ENCODE results near the gene MEG3.

MEG3 gene

DNA sequence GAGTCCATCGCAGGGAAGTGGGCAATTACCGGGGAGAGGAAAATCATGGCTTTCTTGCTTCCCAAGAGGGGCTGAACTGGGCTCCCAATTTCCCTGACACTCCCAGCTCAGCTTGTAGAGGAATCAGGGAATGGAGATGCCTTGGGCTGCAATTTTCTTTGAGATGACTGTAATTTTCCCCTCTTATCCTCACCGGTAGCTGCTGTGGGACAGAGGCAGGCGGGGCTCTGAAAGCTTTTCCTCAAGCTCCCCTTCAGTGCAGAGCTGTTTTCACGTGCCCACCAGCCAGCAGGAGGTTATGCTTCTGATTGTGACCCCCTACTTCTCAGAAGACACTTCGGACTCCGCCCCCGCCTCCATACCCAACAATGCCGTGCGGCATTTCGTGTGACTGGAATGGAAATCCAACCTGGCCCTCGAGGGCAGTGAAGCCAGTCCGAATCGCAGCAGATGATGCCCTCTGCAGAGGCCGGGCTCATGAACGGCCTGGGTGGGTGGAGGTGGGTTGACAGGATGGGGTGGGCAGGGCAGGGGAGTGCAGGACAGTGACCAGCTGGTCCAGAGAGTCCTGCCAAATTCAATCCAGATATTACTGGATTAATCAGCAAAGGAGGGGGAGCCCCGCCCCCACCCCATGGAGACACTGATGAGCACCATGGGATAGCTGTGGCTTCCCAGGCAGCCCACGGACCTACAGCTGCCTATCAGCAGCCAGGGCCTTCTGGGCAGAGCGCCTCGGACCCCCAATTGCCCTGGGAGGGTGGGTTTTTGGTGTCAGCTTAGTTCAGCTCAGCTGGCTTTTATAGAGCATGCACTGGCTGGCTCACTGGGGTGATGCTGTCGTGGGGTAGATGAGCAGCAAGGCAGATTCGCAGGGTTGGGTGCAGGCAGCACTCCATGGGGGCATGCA, 40.0 kb downstream of the MEG3 start:
- DNase-seq = no peak

DNA sequence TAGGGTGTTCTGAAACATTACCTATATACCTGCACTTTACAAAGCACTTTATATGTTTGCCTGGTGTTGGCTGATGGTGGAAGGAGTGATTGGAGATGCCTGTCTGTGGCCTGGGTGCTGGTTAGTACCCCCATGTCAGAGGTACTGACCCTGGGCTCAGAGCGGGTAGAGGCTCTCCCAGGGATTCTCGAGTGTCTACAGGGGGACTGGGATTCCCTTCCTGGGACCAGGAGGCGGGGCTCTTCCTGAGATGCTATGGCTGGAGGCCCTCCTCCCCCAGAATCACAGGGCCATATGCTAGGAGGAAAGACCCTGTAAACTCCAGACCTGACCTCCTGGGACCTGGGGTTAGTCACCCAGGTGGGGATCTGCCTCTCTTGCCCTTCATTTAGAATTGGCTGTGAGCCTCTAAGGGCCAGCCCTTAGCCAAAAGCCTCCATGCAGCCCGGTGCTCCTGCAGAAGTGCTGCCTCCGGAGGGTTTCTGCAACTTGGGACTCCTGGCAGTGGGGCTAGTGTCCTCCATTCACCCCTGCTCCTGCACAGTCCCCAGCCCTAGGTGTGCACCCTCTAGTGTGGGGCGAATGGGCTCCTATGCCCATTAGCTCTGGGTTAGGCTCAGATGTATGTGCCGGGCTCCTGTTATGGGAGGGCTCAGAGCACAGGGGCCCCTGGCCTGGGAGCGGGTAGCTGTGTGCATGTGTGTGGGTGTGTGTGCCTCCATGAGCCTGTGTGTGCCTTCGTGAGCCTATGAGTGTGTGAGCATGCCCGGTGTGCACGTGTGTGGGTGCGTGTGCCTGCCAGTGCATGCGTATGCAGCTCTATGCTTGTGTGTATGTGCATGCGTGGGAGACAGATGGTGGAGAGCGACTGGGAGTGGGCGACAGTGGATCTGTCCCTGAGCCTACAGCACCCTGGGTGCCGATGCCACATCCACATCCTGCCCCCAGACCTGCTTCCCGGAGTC, 41.0 kb downstream of the MEG3 start:
- DNase-seq = no peak

DNA sequence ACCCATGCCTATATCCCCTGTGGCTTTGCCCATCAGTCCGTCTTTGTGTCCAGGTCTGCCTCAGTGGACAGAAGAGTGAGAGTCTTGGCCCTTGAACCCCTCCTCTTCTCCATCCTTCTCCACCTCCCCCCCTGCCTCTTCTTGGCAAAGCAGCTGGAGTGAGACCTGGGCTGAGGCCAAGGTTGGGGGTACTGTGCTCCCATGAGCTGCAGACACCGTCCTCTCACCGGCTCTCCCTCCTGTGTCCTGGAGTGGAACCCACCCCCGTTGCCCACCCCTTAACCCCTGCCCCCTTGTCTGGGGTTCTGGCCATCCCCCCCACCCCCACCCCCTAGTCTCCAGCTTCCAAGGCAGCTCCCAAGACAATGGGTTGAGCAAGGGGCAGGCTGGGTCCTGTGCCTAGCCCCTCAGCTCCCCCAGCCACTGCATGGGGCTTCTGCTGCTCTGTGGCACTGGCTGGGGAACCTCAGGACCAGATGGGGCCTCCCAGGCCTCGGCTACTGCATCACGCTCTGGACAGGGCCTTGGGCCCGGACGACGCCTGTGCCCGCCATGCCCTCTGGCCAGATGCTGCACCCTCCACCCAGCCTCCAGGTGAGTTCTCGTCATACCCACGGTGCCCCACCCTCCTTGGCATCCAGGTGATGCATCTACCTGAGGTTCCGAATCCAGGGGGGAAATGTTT, 41.9 kb downstream of the MEG3 start:
- no peak for DNase-seq

DNA sequence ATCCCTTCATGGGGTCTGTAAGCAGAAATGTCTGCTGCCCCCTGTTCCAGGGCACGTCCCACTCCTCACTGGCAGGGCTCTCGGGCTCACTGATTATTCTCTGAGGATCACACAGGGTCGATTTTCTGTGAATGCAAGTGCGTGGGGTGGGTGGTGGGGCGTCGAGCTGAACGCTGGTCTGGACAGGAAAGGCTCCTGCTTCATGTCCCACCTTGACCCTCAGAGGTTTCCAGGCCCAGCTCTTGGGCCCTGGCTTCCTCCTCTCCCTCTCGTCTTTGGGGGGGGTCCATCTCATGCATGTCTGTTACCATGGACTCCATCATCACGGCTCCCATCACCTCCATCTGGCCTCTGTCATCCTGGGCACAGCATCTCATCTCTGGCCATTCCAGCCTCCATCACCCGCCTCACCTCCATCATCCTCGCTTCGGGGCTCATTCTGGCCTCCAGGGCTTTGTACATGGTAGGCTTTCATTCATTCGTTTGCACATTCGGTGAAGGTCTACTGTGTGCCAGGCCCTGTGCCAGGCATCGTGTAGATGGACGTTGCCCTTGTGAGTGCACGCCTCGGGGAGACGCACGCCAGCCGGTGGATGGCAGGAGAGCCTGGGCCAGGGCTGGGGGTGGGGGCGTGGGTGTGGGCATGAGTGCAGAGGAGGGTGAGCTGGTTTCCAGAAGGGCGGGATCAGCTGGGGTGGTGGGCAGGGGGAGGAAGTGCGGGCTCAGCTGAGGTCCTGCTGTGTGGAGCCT, 42.9 kb downstream of the MEG3 start:
- no peak for DNase-seq

DNA sequence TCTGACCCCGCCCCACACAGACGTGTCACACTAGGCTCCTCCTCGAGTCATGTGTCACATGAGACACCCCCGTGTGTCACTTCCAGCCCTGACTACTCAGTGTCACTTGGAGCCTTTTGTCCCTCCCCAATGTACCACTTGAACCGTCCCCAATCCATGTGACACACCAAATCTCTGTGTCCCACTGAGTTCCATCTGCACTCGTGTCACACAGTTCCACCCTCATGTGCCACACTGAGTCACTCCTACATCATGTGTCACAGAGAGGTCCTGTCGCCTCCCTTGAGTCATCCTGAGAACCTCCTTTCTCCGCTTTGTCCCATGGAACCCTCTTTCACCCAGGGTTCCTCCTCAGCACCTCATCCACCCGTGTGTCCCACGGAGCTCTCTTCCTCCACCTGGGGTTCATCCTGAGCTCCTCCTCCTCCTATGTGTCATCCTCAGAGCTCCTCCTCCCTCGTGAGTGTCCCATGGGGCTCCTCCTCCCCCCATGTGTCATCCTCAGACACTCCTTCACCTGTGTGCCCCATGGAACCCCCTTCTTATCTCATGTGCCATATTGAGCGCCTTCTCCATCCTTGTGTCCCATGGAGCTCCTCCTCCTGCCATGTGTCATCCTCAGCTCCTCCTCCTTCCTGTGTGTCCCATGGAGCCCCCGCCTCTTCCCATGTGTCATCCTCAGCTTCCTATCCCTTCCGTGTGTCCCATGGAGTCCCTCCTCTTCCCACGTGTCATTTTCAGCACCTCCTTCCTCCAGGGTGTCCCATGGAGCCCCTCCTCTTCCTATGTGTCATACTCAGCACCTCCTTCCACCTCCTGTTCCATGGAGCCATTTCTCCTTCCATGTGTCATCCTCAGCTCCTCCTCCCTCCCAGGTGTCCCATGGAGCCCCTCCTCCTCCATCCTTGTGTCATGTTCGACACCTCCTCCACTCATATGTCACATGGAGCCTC, 45.6 kb downstream of the MEG3 start:
- DNase-seq = peak; percentile 90

DNA sequence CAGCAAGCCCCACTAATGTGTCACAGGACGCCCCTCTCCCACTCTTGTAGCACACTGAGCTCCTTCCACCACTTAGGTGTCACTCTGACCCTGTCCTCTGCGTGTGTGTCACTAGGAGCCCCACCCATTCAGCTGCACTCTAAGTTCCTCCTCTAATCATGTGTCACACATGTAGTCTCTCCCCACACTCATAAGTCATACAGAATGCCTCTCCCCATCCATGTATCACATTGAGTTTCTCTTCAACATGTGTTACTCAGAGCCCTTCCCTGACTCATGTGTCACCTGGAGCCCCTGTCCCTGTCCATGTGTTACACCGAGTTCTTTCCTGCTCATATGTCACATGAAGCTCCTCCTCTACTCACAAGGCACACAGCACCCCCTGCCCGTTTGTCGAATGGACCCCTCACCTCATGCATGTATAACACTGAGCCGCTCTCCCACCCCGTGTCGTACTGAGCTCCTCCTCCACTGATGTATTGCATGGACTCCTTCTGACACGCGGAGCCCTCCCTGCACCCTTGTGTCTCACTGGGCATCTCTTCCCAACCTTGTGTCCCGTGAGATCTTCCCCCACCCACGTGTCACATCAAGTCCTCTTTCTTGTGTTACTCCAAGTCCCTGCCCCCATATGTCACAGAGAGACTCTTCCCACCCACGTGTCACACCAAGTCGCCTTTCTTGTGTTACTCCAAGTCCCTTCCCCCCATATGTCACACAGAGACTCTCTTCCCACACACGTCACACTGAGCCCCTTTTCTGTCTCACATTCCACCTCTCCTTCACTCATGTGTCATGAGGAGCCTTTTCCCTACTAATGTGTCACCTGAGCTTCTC, 46.6 kb downstream of the MEG3 start:
- peak; percentile 46 for DNase-seq

DNA sequence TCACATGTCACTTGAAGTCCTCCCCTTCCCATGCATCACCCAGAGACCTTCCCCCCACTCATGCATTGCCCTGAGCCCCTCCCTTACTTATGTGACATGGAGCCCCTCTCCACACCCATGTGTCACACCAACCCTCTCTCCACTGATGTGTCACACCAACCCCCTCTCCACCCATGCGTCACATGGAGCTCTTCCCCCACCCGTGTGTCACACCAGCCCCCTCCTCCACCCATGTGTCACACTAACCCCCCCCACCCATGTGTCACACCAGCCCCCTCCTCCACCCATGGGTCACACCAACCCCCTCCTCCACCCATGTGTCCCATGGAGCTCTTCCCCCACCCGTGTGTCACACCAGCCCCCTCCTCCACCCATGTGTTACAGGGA, 47.2 kb downstream of the MEG3 start:
- DNase-seq = no peak

DNA sequence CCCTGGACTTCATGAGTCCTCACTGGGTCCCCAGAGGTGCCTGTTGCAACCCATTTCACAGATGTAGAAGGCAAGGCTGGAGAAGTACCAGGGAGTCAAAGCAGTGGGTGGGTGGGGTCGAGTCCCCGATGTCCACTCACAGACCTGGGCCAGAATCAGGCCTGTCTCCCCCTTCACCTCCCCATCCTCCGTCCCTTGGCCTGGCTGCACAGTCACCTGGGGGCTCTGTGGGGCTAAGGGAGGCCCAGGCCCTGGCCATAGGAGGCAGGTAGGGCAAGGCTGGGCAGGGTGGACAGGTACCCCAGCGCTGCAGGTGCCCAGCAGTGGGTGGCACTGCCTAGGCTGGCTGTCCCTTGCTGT, 48.1 kb downstream of the MEG3 start:
- no peak for DNase-seq

DNA sequence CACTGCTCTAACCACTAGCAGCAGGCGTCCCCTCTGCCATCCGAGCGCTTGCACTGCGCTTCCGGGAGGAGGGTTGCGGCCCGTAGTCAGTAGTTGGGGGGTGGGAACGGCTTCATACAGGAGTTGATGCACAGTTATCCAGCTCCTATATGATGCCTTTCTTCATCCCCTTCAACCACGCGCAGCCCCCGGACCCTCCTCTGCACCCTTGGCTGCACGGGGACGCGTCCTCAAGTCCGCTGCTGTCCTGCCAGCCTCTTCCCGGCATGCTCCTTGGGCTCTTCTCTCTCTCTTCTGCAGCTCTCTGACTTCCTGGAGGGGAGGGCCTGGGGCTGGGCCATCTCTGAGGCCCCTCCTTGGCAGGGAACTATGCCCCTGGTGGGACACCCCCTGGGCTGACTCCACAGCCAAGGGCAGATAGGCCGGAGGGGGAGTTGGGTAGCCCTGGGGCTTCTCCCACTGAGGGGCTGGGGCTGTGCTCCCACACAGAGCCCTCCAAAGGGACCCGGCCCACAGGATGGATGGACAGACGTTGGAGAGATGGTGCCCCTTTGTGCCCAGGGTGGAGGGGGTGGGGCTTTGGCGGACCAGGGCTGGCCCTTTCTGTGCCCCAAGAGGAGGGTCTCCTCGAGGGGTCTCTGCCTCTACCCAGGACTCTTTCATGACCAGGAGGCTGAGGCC, 48.6 kb downstream of the MEG3 start:
- no peak for DNase-seq

DNA sequence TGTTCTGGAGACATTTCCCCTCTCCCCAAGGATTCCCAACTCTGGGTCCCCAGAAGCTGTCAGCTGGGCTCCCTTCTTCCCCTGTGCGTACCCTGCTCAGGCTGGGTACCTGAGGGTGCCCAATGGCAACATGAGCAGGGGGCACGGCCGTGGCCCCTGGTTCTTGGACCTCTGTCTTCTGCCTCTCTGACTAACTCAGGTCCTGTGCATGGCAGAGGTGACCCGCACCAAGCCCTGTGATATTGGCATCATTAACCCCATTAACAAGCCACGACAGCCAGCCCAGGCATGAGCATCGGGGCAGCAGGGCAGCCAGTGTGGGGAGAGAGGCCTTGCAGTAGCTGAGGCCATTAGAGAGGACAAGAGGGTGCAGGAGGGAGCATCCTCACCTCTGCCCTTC, 49.2 kb downstream of the MEG3 start:
- no peak for DNase-seq

DNA sequence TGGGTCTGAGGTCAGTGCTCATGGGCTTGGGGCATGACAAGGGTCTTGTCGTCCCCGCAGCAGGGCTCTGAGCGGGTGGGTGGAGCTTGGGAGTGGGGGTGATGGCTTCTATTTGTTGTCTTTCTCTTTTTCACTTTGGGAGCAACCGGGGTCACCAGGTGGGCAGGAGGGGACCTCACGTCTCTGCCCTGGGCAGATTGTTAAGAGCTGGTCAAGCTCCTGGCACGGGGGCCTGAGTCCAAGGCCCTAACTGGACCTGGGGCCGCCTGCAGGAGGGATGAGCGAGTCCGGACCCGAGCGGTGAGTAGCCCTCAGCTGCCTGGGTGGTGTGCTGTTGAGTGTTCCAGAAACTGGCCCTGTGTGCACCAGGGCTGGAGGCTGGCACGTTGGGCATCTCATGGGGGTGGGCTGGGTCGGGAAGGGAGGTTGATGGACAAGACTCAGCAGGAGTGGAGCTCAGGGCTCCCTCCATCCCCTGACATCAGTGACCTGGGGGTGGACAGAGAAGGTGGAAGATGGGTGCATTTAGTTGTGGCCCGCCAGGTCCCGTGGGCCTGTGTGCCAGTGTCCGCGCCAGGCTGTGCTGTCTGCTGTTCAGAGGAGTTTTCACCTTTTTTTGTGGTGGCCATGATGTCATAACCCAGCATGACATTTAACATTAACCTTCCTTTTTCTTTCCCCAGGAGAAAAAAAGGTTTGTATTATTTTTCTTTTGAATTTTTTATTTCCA, 50.1 kb downstream of the MEG3 start:
- DNase-seq = no peak

DNA sequence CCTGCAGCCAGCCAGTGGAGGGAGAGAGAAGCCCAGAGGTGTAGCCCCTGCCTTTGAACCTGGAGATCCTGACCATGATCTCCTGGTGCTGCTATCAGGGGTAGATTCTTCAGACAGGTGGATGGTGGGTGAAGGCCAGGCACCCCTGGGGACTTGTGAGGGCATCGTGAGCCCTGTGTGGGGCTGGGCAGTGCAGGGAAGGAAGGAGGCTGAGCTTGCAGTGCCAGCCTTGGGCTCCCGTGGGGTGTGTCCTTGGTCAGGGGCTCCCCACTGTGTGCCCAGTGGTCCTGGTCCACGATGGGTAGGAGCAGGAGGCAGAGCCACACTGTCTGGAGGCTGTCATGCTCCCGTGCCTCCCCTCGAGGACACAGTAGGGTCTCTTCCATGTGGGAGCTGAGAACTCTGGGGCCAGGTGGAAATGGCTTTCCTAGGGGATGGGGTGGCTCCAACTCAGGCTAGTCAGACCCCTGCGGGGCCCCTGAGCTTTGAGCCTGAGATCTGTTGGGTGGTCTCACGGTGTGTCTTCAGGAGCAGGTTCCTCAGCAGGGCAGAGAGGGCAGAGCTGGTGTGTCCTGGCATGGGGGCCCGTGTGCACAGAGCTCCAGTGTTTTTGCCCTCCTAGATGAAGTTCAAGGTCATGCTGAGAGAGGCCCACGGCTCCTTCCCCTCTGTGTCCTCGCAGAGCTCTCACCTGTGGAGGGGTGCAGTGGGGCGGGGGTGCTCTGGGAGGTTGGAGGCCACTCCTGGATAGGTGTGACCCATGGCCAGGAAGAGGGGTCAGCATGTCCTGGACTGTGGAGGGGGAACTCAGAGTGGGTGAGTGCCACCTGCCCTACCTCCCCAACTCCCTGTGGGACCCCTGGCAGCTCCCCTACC, 52.6 kb downstream of the MEG3 start:
- DNase-seq = no peak

DNA sequence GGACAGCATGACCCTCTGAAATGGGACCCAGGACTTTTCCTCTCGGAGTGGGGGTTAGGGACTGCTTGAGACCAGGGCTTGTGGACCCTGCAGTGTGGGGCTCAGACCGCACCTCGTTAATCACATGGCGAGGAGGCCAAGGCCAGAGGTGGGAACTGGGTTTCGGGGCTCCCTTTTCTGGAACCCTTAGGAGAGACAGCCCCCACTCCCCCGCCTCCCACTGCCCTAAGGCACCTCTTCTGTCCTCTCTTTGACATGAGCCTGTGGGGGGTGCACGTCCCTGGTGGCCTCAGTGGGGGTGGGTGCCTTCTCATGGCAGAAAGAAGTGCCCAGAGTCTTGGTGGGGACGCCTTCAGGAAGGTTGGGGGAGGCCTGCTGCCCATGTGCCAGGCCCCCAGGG, 53.3 kb downstream of the MEG3 start:
- no peak for DNase-seq

DNA sequence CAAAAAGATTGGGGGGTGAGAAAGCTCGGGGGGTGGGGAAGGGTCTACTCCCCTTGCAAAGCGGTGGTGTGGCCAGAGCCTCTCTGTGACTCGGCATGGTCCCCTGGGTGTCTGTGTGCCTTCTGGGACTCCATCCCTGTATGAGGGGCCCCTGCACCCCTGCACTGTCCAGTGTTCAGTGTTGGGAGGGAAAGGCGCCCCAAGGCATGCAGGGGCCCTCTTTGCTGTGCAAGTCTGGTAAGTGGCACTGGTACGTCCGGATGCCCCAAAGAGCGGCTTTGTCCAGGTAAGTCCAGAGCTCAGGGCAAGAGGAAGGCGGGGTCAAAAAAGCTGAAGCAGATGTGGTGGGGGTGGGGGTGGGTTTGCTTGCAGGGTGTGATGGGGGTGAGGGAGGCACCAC, 53.9 kb downstream of the MEG3 start:
- no peak for DNase-seq

DNA sequence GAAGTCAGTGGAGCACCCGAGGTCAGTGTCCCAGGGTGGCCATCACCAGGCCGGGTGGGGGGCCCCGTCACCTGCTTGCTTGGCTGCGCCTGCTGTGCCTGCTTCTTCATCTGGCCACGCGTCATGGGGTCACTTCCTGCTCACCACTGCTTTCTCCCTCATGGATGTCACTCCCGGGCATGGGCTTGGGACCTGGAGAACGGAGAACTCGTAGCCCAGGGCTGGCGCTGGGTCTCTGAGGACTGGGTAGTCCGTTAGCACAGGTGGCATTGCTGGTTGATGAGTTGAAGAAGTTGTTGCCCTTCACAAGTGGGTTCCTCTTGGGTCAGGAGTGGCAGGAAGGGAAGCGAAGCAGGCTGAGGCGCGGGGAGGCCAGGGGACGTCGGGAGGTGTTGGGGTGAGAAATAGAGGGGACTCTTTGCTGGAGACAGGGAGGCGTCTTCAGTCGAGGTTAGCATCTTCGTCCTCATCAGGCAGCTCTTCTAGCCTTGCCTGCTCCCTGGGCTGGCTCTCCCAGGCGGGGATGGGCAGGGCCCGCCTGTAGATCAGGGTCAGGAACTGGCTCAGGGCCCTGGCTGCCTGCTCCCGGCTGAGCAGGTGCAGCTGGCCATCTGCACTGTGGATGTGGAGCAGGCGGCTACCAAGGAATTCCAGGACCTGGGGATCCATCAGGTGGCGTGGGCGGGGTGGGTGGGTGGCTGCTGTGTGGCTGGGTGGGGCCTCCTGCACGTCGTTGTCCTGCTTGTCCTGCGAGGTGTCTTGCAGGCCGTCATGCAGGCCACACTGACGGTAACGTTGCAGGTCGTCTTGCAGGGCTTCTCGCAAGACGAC, 54.6 kb downstream of the MEG3 start:
- DNase-seq = no peak

DNA sequence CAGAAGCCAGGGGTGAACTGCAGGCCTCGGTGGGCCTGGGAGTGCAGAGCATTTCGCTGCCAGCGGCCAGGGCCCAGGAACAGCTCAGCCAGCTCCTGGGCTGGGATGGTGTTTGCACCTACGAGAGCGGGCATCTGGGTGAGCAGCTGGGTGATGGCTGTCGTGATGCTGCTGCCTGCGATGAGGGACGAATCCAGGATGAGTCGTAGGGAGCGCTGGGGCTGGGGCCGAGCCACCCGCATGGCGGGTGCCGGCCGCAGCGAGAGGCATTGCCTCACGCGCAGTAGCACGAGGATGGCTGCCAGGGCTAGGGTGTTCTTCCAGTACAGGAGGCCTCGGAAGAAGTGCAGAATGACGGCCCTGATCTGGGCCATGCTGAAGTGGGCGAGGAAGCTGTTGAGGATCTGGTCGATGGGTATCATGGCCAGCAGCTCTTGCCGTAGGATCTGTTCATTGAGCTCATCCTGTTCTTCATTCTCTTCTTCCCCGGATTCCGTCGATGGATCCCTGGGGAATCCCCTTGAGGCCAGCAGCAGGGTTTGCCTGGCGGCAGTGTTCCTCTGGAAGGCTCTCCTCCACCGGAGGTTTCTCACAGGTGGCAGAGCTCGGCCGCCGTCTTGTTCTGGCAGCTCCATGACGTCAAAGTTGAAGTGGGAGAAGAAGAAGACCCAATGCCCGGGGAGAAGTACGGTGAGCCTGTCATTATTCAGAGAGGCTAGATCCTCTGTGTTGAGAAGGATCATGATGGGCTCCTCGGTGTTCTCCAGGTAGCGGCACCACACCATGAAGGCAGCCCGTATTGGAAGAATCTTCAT, 55.5 kb downstream of the MEG3 start:
- DNase-seq = no peak

Data from fibroblast of skin of back (primary cell).